M059J (cell line): ENCODE measurements around the gene MAGI1. TPM values are rescaled to one million over a fixed set of nuclear protein-coding genes. Genes with fewer than 3 reads are reported as not detected.
A peak's percentile ranks its signal among the peaks of the same experiment; 100 is the strongest.

Experiments
- DNase-seq: peaks from one replicate; pipeline ENCODE4 v3.0.0-alpha.2; 2012; ENCODE audit warnings: low read depth
- total RNA-seq: library from RNA; depleted of rRNA; stranded (reverse); fragments of >200 nt; shearing (Covaris generic); gene quantifications from 2 replicates; pipeline ENCODE4 v1.2.3, GENCODE V29; 2014

MAGI1 gene
- total RNA-seq, 1 experiment from 2014 or later: 2.8 TPM

DNA sequence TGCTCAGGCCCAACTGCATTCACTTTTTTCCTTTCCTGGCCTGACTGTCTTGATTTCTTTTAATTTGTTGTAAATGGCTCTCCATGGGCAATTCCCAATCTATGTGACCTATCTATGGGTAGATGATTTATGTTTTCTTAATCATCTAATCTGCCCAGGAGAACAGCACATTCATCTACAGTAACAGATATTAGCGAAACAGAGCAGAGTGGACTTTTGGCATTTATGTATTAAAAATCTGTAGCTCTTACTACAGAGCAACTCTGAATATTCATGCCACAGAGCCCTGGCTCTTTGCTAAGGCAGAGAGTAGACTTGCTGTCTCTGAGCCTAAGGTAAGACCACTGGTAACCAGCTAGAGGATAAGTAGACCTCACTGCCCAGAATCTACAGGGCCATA lies 676.0 kb downstream of the MAGI1 start:
- DNase-seq: no peak

GRCh38 chr3:65361448-65361847 lies 677.3 kb downstream of the MAGI1 start:
- no peak for DNase-seq

GRCh38 chr3:65356331-65357248 lies 682.1 kb downstream of the MAGI1 start:
- no peak for DNase-seq

- DNase-seq: no peak
Measured at GRCh38 chr3:65354880-65355279, 683.8 kb downstream of the MAGI1 start.

- DNase-seq: no peak
Measured at GRCh38 chr3:65352951-65353350, 685.8 kb downstream of the MAGI1 start.

GRCh38 chr3:65351753-65352152 lies 687.0 kb downstream of the MAGI1 start:
- no peak for DNase-seq

GRCh38 chr3:65350801-65351476 lies 687.8 kb downstream of the MAGI1 start:
- DNase-seq: no peak

DNA sequence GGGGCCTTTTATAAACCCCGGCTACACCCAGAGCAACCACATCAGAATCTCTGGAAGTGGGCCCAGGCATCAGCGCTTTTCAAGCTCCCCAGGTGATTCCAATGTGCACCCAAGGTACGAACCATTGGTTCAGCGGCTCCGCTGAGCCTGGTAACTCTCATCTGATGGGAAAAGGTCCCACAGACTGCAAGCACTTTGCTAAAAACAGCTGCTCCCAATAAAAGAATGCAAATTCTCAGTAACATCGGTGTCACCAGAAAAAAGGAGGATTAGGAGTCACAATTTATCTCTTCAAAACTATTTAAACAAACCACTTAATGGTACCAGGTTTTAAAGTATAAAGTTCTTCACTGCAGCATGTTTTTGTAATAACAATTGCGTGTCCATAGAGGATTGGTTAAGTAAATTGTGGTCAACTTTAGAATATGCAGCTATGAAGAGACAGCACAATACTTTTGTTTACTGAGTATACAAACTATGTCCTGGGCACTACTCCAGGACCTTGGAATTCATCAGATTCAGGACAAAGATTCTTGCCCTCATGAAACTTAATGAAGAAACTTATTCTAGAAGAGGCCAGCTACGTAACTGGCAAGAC lies 690.2 kb downstream of the MAGI1 start:
- peak; percentile 65 for DNase-seq

GRCh38 chr3:65347166-65347565 lies 691.6 kb downstream of the MAGI1 start:
- no peak for DNase-seq

GRCh38 chr3:65344846-65345245 lies 693.9 kb downstream of the MAGI1 start:
- DNase-seq: no peak

DNA sequence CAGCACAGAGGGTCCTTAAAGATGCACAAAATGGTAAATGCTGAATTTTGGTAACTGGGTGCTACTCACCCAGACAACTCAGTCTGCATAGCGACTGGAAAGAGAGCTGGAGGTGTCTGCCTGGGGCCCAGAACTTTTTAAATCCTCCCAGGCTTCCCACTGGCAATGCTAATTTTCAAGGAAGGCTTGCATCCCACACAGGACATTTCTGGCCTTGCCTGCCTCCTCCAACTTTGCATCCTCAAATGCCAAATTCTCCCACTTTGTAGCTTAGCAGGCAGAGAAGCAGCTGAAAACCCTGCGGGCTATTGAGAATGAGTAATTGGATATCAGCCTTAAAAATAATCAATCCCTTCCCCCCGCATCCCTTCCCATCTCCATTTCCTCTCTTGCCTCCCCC lies 694.3 kb downstream of the MAGI1 start:
- no peak for DNase-seq

- no peak for DNase-seq
Measured at GRCh38 chr3:65343736-65344135, 695.0 kb downstream of the MAGI1 start.

GRCh38 chr3:65343026-65343425 lies 695.7 kb downstream of the MAGI1 start:
- no peak for DNase-seq

DNA sequence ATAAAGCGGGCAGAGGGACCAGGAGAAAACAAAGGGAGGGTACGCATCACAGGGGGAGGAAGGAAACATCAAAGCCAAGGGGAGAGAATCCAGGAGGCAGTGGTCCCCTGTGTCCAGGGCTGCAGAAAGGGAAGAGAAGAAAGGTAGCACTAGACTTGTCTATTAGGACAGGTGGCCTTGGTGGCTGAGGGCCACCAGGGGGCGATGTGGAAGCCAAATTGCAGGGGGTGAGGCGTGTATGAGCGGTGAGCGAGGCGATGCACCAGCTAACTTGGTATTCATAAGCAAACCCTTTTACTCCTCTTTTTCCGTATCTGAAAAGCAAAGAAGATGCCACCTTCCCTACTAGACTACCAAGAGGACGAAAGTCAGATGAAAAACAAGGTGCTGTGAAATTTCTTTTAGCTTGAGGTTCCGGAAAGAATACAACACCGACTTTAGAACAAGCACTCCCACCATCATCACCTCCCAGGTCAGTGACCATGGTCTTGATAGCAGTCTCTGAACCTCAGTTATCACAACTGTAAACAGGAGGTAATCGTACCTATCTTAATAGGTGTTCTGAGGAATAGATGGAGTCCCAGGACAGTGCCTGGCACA lies 696.5 kb downstream of the MAGI1 start:
- peak; percentile 7 for DNase-seq

DNA sequence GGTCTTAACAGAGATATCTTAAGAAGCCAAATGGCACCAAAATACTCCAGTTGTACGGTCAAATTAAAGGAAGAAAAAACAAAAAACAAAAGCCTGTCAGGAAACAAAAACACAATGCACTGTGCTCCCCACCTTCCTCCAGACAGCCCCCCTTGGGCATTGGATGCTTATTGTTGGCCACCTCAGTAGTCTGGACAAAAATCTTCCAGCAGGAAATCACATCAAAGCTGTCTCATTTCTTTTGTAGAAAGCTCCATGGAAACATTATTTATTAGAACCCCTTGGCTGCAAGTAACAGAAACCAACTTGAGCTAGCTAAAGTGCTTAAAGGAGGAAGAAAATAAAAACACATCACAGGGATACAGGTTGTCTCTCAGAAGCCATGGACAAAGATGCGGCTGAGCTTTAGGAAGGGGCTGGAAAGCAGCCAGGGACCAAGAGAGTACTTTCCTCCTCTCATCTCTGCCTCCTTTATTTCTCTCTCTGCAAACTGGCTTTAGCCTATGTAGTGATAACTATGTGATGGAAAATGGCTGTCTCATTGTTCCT lies 699.5 kb downstream of the MAGI1 start:
- DNase-seq: no peak

DNA sequence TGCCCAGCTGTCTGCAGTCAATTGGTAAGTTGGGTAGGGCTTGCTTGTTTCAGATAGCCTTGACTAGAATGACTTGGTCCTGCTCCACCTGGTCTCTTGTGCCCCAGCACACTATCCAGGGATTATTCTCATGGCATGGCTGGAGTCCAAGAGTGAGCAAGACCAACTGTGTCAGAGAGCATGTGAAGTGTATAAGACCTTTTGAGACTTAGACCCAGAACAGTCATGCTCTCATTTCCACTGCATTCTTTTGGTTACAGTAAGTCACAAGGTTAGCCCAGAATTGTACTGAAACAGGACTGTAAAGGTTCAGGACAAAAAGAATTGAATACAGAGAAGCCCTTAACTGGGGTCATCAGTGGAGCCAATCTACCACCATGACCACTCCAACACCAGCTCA lies 700.1 kb downstream of the MAGI1 start:
- peak; percentile 28 for DNase-seq

- no peak for DNase-seq
Measured at GRCh38 chr3:65335587-65335986, 703.1 kb downstream of the MAGI1 start.

- no peak for DNase-seq
Measured at GRCh38 chr3:65334045-65334665, 704.6 kb downstream of the MAGI1 start.

- DNase-seq: no peak
Measured at GRCh38 chr3:65331730-65332129, 707.0 kb downstream of the MAGI1 start.

- peak; percentile 2 for DNase-seq
Measured at GRCh38 chr3:65330072-65330471, 708.6 kb downstream of the MAGI1 start.

DNA sequence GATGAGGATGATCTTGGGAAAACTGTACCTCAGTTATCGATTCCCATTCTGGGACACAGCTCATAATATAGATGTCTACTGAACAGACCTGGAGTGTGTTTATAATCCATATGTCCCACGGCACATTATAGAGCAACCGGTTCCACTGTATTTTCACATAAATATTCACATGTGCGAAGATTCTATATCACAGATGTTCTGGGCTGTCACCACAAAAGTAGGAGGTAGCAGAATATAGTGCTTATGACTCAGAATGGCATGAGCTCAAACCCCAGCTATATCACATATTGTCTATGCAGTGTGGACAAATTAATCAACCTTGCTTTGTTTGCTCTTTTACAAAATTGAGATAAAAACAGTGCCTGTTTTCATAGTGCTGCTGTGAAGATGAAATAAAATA lies 710.6 kb downstream of the MAGI1 start:
- no peak for DNase-seq

- no peak for DNase-seq
Measured at GRCh38 chr3:65326574-65326973, 712.1 kb downstream of the MAGI1 start.
